SIG-M5 (cell line): ENCODE data around the gene TRIM67.
"Not testable (repeated sequence)": the region's sequence is repeated elsewhere in the genome, so short reads cannot be mapped to it uniquely, and the experiment has no call there.

Experiments
- DNase-seq: peaks from one replicate; lab custom pipeline; 2025; lab: John Stamatoyannopoulos, UW

The TRIM67 gene

GRCh38 chr1:231203259-231204057, 41.6 kb downstream of the TRIM67 start:
- no peak for DNase-seq

GRCh38 chr1:231206856-231207255, 45.0 kb downstream of the TRIM67 start:
- DNase-seq: no peak

GRCh38 chr1:231207437-231207836, 45.6 kb downstream of the TRIM67 start:
- no peak for DNase-seq

GRCh38 chr1:231208980-231209379, 47.1 kb downstream of the TRIM67 start:
- no peak for DNase-seq

GRCh38 chr1:231209531-231209930, 47.7 kb downstream of the TRIM67 start:
- no peak for DNase-seq

GRCh38 chr1:231210126-231210525, 48.3 kb downstream of the TRIM67 start:
- no peak for DNase-seq

GRCh38 chr1:231211005-231211857, 49.4 kb downstream of the TRIM67 start:
- no peak for DNase-seq

- not testable (repeated sequence) for DNase-seq
Measured at GRCh38 chr1:231212301-231212700, 50.4 kb downstream of the TRIM67 start.

- no peak for DNase-seq
Measured at GRCh38 chr1:231213831-231214573, 52.1 kb downstream of the TRIM67 start.

GRCh38 chr1:231214918-231215680, 53.2 kb downstream of the TRIM67 start:
- no peak for DNase-seq

- no peak for DNase-seq
Measured at GRCh38 chr1:231215681-231216385, 54.0 kb downstream of the TRIM67 start.

GRCh38 chr1:231216498-231216897, 54.6 kb downstream of the TRIM67 start:
- DNase-seq: no peak

- no peak for DNase-seq
Measured at GRCh38 chr1:231217056-231217455, 55.2 kb downstream of the TRIM67 start.

GRCh38 chr1:231218078-231218477, 56.2 kb downstream of the TRIM67 start:
- no peak for DNase-seq

GRCh38 chr1:231219422-231220401, 57.9 kb downstream of the TRIM67 start:
- no peak for DNase-seq

- DNase-seq: no peak
Measured at GRCh38 chr1:231220801-231221200, 58.9 kb downstream of the TRIM67 start.

- DNase-seq: no peak
Measured at GRCh38 chr1:231226156-231226555, 64.3 kb downstream of the TRIM67 start.

GRCh38 chr1:231231511-231231910, 69.7 kb downstream of the TRIM67 start:
- DNase-seq: no peak

GRCh38 chr1:231232870-231233734, 71.2 kb downstream of the TRIM67 start:
- no peak for DNase-seq
